Progenitor cell of endocrine pancreas (in vitro differentiated cells): Measurements from ENCODE around the gene MLLT3. TPM values are rescaled to one million over a fixed set of nuclear protein-coding genes. Genes with fewer than 3 reads are reported as not detected.

Source experiments
- DNase-seq: peaks from one replicate; pipeline ENCODE4 v3.0.0; 2021; ENCODE audit warnings: low spot score; ENCODE audit not compliant: unreplicated experiment
- H3K27ac Mint-ChIP-seq: 2 replicates; pipeline ENCODE4 v1.8.0; 2021; ENCODE audit warnings: mild to moderate bottlenecking, moderate library complexity, mixed read lengths
- H3K27me3 Mint-ChIP-seq: 2 replicates; pipeline ENCODE4 v1.8.0; 2021; ENCODE audit warnings: mixed read lengths
- H3K36me3 Mint-ChIP-seq: 2 replicates; pipeline ENCODE4 v1.8.0; 2022; ENCODE audit warnings: mixed read lengths; ENCODE audit not compliant: insufficient read depth
- H3K4me1 Mint-ChIP-seq: 2 replicates; pipeline ENCODE4 v1.8.0; 2021; ENCODE audit warnings: low read depth, mixed read lengths
- H3K4me3 Mint-ChIP-seq: 2 replicates; pipeline ENCODE4 v1.8.0; 2021; ENCODE audit warnings: low read depth, mild to moderate bottlenecking, moderate library complexity, mixed read lengths
- H3K9me3 Mint-ChIP-seq: 2 replicates; pipeline ENCODE4 v1.8.0; 2021; ENCODE audit warnings: low read depth, mixed read lengths
- total RNA-seq: library from RNA; stranded (reverse); gene quantifications from 2 replicates; pipeline ENCODE4 v1.2.1, GENCODE V29; 2021
- TF ChIP-seq, protein P1 (sequence below): fragments of 200-600 bp; sonication (generic); IDR thresholded peaks from one replicate; pipeline ENCODE4 v1.5.0; 2021; ENCODE audit warnings: antibody characterized with exemption, mild to moderate bottlenecking; ENCODE audit not compliant: unreplicated experiment

The MLLT3 gene
- total RNA-seq, 1 donor from 2014 or later, result 25.8 TPM

- Mint-ChIP-seq H3K36me3 (peaks cover 13% of the 10 kb centered on the region), H3K9me3 (peaks cover 13% of the 10 kb centered on the region), H3K27me3 (no peaks in the 10 kb centered on the region), H3K4me3 (no peak overlapping the region), H3K4me1 (no peaks in the 10 kb centered on the region), H3K27ac (no peak overlapping the region)
- TF ChIP-seq, protein P1, sequence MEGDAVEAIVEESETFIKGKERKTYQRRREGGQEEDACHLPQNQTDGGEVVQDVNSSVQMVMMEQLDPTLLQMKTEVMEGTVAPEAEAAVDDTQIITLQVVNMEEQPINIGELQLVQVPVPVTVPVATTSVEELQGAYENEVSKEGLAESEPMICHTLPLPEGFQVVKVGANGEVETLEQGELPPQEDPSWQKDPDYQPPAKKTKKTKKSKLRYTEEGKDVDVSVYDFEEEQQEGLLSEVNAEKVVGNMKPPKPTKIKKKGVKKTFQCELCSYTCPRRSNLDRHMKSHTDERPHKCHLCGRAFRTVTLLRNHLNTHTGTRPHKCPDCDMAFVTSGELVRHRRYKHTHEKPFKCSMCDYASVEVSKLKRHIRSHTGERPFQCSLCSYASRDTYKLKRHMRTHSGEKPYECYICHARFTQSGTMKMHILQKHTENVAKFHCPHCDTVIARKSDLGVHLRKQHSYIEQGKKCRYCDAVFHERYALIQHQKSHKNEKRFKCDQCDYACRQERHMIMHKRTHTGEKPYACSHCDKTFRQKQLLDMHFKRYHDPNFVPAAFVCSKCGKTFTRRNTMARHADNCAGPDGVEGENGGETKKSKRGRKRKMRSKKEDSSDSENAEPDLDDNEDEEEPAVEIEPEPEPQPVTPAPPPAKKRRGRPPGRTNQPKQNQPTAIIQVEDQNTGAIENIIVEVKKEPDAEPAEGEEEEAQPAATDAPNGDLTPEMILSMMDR, result no peak
- no peak for DNase-seq
Observed at GRCh38 chr9:20545023-20545622, 77.2 kb downstream of the MLLT3 start.

DNA sequence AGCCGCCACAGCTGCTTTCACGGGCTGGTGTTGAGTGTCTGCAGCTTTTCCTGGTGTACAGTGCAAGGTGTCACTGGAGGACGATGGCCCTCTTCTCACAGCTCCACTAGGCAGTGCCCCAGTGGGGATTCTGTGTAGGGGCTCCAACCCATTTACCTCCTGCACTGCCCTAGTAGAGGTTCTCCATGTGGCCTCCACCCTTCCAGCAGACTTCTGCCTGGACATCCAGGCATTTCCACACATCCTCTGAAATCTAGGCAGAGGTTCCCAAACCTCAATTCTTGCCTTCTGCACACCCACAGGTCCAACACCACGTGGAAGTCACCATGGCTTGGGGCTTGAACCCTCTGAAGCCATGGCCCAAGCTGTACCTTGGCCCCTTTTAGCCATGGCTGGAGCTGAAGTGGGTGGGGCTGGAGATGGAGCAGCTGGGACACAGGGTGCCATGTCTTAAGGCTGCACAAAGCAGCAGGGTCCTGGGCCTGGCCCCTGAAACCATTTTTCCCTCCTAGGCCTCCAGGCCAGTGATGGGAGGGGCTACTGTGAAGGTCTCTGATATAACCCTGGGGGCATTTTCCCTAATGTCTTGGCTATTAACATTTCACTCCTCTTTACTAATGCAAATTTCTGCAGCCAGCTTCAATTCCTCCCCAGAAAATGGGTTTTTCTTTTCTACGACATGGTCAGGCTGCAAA, 82.0 kb downstream of the MLLT3 start:
- TF ChIP-seq, protein P1, result no peak
- H3K4me1 Mint-ChIP-seq, result peaks cover 1% of the 10 kb centered on the region
- no peaks in the 10 kb centered on the region for H3K27me3 Mint-ChIP-seq
- peaks cover 22% of the 10 kb centered on the region for H3K36me3 Mint-ChIP-seq
- no peak overlapping the region for H3K27ac Mint-ChIP-seq
- no peak for DNase-seq
- no peak overlapping the region for H3K4me3 Mint-ChIP-seq
- peaks cover 24% of the 10 kb centered on the region for H3K9me3 Mint-ChIP-seq

DNA sequence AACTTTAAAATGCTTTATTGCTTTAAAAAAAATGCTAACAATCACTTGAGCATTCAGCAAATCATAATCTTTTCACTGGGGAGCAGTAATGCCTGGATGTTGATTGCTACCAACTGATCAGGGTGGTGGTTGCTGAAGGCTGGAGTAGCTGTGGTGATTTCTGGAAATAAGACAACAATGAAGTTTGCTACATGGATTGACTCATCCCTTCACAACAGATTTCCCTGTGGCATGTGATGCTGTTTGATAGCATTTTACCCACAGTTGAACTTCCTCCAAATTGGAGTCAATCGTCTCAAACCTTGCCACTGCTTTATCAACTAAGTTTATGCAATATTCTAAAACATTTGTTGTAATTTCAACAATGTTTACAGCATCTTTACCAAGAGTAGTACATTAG, 83.3 kb downstream of the MLLT3 start:
- H3K9me3 Mint-ChIP-seq, result peaks cover 24% of the 10 kb centered on the region
- H3K36me3 Mint-ChIP-seq, result peaks cover 22% of the 10 kb centered on the region
- H3K4me1 Mint-ChIP-seq, result peaks cover 1% of the 10 kb centered on the region
- no peak overlapping the region for H3K4me3 Mint-ChIP-seq
- no peak overlapping the region for H3K27ac Mint-ChIP-seq
- H3K27me3 Mint-ChIP-seq, result no peaks in the 10 kb centered on the region
- TF ChIP-seq, protein P1, result no peak
- DNase-seq, result no peak

- Mint-ChIP-seq H3K36me3 (peaks cover 22% of the 10 kb centered on the region), H3K9me3 (peaks cover 24% of the 10 kb centered on the region), H3K27me3 (no peaks in the 10 kb centered on the region), H3K4me1 (peaks cover 1% of the 10 kb centered on the region), H3K27ac (no peak overlapping the region), H3K4me3 (no peak overlapping the region)
- DNase-seq, result no peak
- TF ChIP-seq, protein P1, result no peak
Observed at GRCh38 chr9:20538092-20538491, 84.2 kb downstream of the MLLT3 start.

DNA sequence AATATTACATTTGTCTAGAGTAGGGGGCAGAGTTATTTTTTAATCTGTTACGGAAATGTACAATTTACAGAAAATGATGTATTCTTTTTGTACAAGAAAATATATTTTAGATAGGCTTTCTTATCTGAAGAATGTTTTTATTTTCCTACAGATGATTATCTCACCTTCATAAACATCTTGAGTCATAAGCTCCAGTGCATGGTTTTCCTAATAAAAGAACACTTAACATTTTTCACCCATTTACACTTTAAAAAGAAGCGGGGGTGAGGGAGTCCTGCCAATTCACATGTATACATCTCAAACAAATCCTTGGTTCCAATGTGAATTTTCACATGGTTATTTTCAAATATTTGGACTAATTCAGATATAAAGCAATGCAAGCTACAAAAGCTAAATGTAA, 85.0 kb downstream of the MLLT3 start:
- no peak overlapping the region for H3K27ac Mint-ChIP-seq
- H3K36me3 Mint-ChIP-seq, result peaks cover 20% of the 10 kb centered on the region
- no peak for DNase-seq
- TF ChIP-seq, protein P1, result no peak
- H3K4me3 Mint-ChIP-seq, result no peak overlapping the region
- peaks cover 24% of the 10 kb centered on the region for H3K9me3 Mint-ChIP-seq
- peaks cover 1% of the 10 kb centered on the region for H3K4me1 Mint-ChIP-seq
- no peaks in the 10 kb centered on the region for H3K27me3 Mint-ChIP-seq
